Measurements from ENCODE around the gene APOO.

The APOO gene

DNA sequence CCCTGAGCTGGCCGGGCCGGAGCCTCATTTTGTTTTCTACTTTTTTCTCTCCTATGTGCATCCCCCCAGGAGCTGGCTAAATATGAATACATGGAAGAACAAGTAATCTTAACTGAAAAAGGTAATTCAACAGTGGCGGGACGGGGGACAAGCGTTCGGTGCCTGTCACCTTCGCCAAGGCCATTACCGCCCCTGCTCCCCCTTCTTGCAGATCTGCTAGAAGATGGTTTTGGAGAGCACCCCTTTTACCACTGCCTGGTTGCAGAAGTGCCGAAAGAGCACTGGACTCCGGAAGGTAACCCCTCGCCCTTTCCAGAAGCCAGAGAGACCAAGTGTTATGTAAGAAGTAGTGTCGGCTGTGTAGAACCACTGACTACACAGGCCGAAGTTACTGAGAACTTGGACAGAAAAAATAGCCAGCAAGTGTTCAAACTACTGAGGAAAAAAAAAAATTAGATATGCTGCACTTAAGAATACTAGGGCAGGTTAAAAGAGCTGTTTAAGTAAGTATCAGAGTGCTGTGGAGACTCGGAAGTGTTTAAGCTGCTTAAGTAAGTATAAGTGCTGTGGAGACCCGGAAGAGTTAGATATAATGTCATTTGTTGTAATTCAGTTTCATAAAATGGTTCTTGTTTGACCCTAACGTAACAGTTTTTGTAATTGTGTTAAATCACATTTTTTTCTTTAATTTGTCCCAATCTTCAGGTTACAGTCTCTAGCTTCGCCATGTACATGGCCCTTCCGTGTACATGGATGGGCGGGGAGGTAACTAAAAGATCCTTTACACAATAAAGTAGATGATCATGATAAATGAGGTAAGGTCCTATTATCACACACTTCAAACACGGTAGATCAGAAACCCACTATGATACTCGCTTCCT is 123.9 kb downstream of the APOO start:
- Histone ChIP-seq H3K9me3 (ENCODE audit: control insufficient read depth in 1 of 2, low read length in 2 of 2) (no peaks in the 10 kb centered on the region), H3K36me3 (ENCODE audit: control insufficient read depth in 1 of 2, insufficient read depth in 2 of 2, low read length in 2 of 2) (peaks cover 9 to 10% of the 10 kb centered on the region in 2 donors), H3K4me1 (ENCODE audit: control insufficient read depth in 1 of 2, insufficient read depth in 2 of 2, low read length in 2 of 2) (peaks cover 3 to 5% of the 10 kb centered on the region in 2 donors), H3K4me3 (ENCODE audit: low read depth in 1 of 2, low read length in 2 of 2) (peak overlapping the region; percentile 88 to 90), H3K27ac (ENCODE audit: low read depth, low read length) (peak overlapping the region; percentile 93), H3K27me3 (ENCODE audit: control insufficient read depth in 1 of 2, insufficient read depth in 2 of 2, low read length in 2 of 2) (no peaks in the 10 kb centered on the region), H3K9ac (ENCODE audit: low read depth in 1 of 2, low read length in 2 of 2) (peak overlapping the region; percentile 88 to 100)
